Measurements from ENCODE around the gene ABCB9.

ABCB9 gene

DNA sequence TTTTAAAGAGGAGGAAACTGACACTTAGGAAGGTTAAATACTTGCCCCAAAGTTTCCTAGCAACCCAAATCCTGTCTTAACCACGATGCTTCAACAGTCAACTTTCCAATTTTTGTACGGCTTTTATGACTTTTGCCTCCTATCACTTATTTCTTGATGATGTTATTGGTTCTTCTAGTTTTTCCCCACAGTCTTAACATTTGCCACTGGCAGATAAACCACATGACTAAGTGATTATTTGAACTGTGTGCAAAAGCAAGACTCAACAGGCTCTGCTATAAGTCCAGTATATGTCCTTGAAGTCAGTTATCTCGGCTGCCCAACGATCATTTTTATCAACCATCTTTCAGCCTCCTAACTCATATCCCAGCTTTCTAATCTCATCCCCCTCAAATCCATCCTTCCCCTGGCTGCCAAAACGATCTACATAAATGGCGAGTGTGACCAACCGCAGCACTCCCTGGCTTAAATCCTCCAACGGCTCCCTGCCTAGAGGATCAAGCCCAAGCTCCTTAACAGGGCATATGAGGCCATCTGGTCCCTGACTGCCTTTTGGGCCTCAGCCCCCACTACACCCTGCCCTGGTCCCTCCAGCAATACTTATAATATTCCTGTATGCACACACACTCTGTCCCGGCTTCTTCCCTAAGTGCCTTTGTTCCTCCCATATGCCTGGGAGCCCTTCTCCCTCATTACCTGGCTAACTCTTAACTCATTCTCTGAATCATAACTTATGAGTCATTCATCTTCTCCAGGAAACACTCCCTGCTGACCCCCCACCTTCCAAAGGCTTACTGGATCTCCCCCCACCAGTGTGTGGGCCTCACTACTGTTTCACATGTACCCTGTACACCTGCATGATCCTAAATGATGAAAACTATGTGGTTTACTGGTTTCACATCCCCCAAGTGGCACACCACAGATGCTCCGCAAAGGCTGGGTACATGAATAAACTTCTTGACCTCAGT is 79.1 kb downstream of the ABCB9 start:
- no peak for TF ChIP-seq EZH2phosphoT487 (IDR thresholded peaks at IDR 0.05; ENCODE audit: borderline replicate concordance, low read length)
- TF ChIP-seq, protein P1, sequence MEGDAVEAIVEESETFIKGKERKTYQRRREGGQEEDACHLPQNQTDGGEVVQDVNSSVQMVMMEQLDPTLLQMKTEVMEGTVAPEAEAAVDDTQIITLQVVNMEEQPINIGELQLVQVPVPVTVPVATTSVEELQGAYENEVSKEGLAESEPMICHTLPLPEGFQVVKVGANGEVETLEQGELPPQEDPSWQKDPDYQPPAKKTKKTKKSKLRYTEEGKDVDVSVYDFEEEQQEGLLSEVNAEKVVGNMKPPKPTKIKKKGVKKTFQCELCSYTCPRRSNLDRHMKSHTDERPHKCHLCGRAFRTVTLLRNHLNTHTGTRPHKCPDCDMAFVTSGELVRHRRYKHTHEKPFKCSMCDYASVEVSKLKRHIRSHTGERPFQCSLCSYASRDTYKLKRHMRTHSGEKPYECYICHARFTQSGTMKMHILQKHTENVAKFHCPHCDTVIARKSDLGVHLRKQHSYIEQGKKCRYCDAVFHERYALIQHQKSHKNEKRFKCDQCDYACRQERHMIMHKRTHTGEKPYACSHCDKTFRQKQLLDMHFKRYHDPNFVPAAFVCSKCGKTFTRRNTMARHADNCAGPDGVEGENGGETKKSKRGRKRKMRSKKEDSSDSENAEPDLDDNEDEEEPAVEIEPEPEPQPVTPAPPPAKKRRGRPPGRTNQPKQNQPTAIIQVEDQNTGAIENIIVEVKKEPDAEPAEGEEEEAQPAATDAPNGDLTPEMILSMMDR (IDR thresholded peaks at IDR 0.05; ENCODE audit: low read depth, low read length, poor library complexity, severe bottlenecking): no peak
- Histone ChIP-seq H3K27ac (ENCODE audit: low read depth, low read length) (peak overlapping the region; percentile 44), H3K79me2 (ENCODE audit: control insufficient read depth, low read length) (no peaks in the 10 kb centered on the region; the same call in 1 of the 2 replicates), H3K4me1 (ENCODE audit: control insufficient read depth, low read length) (peaks cover 54% of the 10 kb centered on the region), H3F3A (ENCODE audit: control insufficient read depth, insufficient read depth) (peaks cover 15% of the 10 kb centered on the region), H3K9me2 (replicated peaks; ENCODE audit: control insufficient read depth, low read length) (no peaks in the 10 kb centered on the region), H3K9me3 (ENCODE audit: control insufficient read depth, insufficient read depth, low read length) (no peaks in the 10 kb centered on the region), H3K27me3 (ENCODE audit: control insufficient read depth, low read length) (no peaks in the 10 kb centered on the region; the same call in 1 of the 2 replicates), H3K4me3 (ENCODE audit: low read length) (peak overlapping the region; percentile 66), H3K36me3 (ENCODE audit: control insufficient read depth, low read length) (no peaks in the 10 kb centered on the region), H3K4me2 (ENCODE audit: low read length) (peak overlapping the region; percentile 82), H4K20me1 (ENCODE audit: control insufficient read depth, insufficient read depth, low read depth, low read length) (no peaks in the 10 kb centered on the region)

GRCh38 chr12:122886161-122886560 is 80.1 kb downstream of the ABCB9 start:
- Histone ChIP-seq H3K79me2 (ENCODE audit: control insufficient read depth, low read length) (no peaks in the 10 kb centered on the region; the same call in 1 of the 2 replicates), H3K4me2 (ENCODE audit: low read length) (no peak overlapping the region)

DNA sequence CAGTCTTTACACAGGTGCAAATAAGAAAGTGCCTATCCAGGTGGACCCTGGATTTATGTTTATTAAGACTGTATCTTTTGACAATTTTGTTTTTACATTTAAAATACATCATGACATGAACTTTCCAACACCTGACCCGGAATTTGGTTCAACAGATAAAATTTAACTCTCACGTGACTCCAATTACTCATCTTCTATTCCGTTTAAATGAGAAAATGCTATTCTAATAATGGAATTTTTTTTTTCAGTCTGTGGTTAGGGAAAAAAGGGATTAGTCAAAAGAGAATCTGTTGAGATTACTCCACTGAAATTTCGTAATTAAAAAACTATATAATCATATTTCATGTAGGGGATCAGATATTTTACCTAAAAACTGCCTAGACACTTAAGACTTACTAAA is 81.4 kb downstream of the ABCB9 start:
- Histone ChIP-seq H3K9me3 (ENCODE audit: control insufficient read depth, insufficient read depth, low read length) (no peaks in the 10 kb centered on the region), H3K4me1 (ENCODE audit: control insufficient read depth, low read length) (peaks cover 65% of the 10 kb centered on the region), H3K79me2 (ENCODE audit: control insufficient read depth, low read length) (no peaks in the 10 kb centered on the region; the same call in 1 of the 2 replicates), H3F3A (ENCODE audit: control insufficient read depth, insufficient read depth) (peaks cover 10% of the 10 kb centered on the region; the same call in 1 of the 2 replicates), H3K36me3 (ENCODE audit: control insufficient read depth, low read length) (no peaks in the 10 kb centered on the region), H3K27me3 (ENCODE audit: control insufficient read depth, low read length) (no peaks in the 10 kb centered on the region), H3K9me2 (replicated peaks; ENCODE audit: control insufficient read depth, low read length) (no peaks in the 10 kb centered on the region), H4K20me1 (ENCODE audit: control insufficient read depth, insufficient read depth, low read depth, low read length) (no peaks in the 10 kb centered on the region), H3K4me3 (ENCODE audit: low read length) (no peak overlapping the region), H3K4me2 (ENCODE audit: low read length) (no peak overlapping the region), H3K27ac (ENCODE audit: low read depth, low read length) (no peak overlapping the region)
- TF ChIP-seq, protein P1 (IDR thresholded peaks at IDR 0.05; ENCODE audit: low read depth, low read length, poor library complexity, severe bottlenecking): no peak

More at GRCh38 chr12:122886161-122886560, 80.1 kb downstream of the ABCB9 start:
- Histone ChIP-seq H3K27ac (ENCODE audit: low read depth, low read length) (no peak overlapping the region), H3K27me3 (ENCODE audit: control insufficient read depth, low read length) (no peaks in the 10 kb centered on the region), H3K4me1 (ENCODE audit: control insufficient read depth, low read length) (peaks cover 57% of the 10 kb centered on the region), H4K20me1 (ENCODE audit: control insufficient read depth, insufficient read depth, low read depth, low read length) (no peaks in the 10 kb centered on the region), H3F3A (ENCODE audit: control insufficient read depth, insufficient read depth) (peaks cover 16% of the 10 kb centered on the region), H3K9me2 (replicated peaks; ENCODE audit: control insufficient read depth, low read length) (no peaks in the 10 kb centered on the region), H3K36me3 (ENCODE audit: control insufficient read depth, low read length) (no peaks in the 10 kb centered on the region), H3K9me3 (ENCODE audit: control insufficient read depth, insufficient read depth, low read length) (no peaks in the 10 kb centered on the region), H3K4me3 (ENCODE audit: low read length) (no peak overlapping the region)
- no peak for TF ChIP-seq EZH2phosphoT487 (IDR thresholded peaks at IDR 0.05; ENCODE audit: borderline replicate concordance, low read length)
- TF ChIP-seq, protein P1 (IDR thresholded peaks at IDR 0.05; ENCODE audit: low read depth, low read length, poor library complexity, severe bottlenecking): no peak

Measured in DOHH2 (cell line).